ENCODE results near the gene C19orf53.

C19orf53 gene

DNA sequence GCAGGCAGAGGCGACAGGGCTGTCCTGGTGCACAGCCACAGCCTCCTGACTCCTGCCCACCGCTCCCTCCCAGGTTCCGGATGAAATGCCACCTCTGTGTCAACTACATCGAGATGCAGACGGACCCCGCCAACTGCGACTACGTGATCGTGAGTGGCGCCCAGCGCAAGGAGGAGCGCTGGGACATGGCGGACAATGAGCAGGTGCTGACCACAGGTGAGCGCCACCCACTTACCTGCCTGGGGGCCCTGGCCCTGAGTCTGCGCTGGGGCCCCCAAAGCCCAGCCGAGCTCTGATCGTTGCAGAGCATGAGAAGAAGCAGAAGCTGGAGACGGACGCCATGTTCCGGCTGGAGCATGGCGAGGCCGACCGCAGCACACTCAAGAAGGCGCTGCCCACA lies 15.5 kb upstream of the C19orf53 start:
- TF ChIP-seq, protein P1, sequence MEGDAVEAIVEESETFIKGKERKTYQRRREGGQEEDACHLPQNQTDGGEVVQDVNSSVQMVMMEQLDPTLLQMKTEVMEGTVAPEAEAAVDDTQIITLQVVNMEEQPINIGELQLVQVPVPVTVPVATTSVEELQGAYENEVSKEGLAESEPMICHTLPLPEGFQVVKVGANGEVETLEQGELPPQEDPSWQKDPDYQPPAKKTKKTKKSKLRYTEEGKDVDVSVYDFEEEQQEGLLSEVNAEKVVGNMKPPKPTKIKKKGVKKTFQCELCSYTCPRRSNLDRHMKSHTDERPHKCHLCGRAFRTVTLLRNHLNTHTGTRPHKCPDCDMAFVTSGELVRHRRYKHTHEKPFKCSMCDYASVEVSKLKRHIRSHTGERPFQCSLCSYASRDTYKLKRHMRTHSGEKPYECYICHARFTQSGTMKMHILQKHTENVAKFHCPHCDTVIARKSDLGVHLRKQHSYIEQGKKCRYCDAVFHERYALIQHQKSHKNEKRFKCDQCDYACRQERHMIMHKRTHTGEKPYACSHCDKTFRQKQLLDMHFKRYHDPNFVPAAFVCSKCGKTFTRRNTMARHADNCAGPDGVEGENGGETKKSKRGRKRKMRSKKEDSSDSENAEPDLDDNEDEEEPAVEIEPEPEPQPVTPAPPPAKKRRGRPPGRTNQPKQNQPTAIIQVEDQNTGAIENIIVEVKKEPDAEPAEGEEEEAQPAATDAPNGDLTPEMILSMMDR (IDR thresholded peaks at IDR 0.05; ENCODE audit: low read depth, low read length) = no peak
- peaks cover 79% of the 10 kb centered on the region for H3K36me3 ChIP-seq
- no peak for DNase-seq
- no peaks in the 10 kb centered on the region for H3K27me3 ChIP-seq (ENCODE audit: insufficient read depth, low read depth, severe bottlenecking)
- H3K27ac ChIP-seq = no peak overlapping the region
- H3K9me3 ChIP-seq (ENCODE audit: severe bottlenecking) = no peaks in the 10 kb centered on the region
- H3K4me3 ChIP-seq (ENCODE audit: low read depth, low read length) = no peak overlapping the region

DNA sequence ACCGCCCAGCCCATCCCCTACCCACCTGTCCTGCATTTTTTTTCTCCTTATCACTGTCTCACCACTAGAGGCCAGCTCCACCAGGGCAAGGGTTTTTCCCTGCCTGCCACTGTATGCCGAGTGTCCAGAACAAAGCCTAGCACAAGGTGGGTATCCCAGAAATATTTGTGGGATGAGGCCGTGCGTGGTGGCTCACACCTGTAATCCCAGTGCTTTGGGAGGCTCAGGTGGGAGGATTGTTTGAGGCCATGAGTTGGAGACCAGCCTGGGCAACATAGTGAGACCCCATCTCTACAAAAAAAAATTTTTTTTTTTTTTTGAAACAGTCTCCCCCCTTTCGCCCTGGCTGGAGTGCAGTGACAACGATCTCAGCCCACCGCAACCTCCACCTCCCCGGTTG lies 12.8 kb upstream of the C19orf53 start:
- peaks cover 61% of the 10 kb centered on the region for H3K36me3 ChIP-seq

DNA sequence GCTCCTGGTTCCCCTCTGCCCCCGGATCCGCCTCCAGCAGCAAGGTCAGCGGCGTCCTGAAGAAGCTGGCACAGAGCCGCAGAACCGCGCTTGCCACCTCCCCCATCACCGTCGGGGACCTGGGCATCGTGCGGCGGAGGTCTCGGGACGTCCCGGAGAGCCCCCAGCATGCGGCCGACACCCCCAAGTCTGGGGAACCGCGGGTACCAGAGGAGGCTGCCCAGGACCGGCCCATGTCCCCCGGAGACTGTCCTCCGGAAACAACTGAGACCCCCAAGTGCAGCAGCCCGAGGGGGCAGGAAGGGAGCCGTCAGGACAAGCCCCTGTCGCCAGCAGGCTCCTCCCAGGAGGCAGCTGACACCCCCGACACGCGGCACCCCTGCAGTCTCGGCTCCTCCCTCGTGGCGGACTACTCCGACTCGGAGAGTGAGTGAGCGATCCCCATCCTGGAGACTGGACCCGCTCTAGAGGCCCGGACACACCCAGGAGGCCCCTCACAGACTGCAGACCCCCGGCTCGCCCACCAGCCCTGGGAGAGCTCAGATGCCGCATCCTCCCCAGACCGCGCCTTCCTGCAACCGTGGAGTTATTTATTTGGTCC lies 11.5 kb upstream of the C19orf53 start:
- DNase-seq = no peak
- Histone ChIP-seq H3K27me3 (ENCODE audit: insufficient read depth, low read depth, severe bottlenecking) (no peaks in the 10 kb centered on the region), H3K27ac (no peak overlapping the region), H3K36me3 (peaks cover 54% of the 10 kb centered on the region), H3K9me3 (ENCODE audit: severe bottlenecking) (no peaks in the 10 kb centered on the region), H3K4me3 (ENCODE audit: low read depth, low read length) (no peak overlapping the region)
- TF ChIP-seq, protein P1 (IDR thresholded peaks at IDR 0.05; ENCODE audit: low read depth, low read length) = no peak

More for the DNA sequence above, 12.8 kb upstream of the C19orf53 start:
- no peaks in the 10 kb centered on the region for H3K9me3 ChIP-seq (ENCODE audit: severe bottlenecking)
- H3K27ac ChIP-seq = no peak overlapping the region
- TF ChIP-seq, protein P1 (IDR thresholded peaks at IDR 0.05; ENCODE audit: low read depth, low read length) = no peak
- H3K27me3 ChIP-seq (ENCODE audit: insufficient read depth, low read depth, severe bottlenecking) = no peaks in the 10 kb centered on the region
- DNase-seq = no peak
- no peak overlapping the region for H3K4me3 ChIP-seq (ENCODE audit: low read depth, low read length)

DNA sequence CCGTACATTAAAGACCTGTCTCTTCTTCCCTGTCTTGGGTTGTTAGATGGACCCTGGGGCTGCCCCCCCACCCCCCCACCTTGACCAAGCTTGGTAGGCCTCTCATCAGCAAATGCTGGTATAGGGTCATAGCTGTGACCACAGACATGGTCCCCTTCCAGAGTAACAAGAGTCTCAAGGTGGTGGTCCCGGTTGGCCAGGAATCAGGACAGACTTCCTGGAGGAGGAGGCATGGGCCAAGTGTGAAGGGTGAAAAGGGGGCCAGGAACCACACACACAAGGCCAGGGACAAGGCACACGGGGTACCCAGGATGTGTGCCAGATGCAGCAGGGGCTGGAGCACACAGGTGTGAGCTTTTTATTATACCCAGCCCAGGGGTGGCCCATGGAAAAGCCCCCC lies 11.0 kb upstream of the C19orf53 start:
- no peak for DNase-seq
- no peaks in the 10 kb centered on the region for H3K9me3 ChIP-seq (ENCODE audit: severe bottlenecking)
- no peaks in the 10 kb centered on the region for H3K27me3 ChIP-seq (ENCODE audit: insufficient read depth, low read depth, severe bottlenecking)
- H3K36me3 ChIP-seq = peaks cover 50% of the 10 kb centered on the region
- TF ChIP-seq, protein P1 (IDR thresholded peaks at IDR 0.05; ENCODE audit: low read depth, low read length) = no peak
- no peak overlapping the region for H3K4me3 ChIP-seq (ENCODE audit: low read depth, low read length)
- H3K27ac ChIP-seq = no peak overlapping the region

DNA sequence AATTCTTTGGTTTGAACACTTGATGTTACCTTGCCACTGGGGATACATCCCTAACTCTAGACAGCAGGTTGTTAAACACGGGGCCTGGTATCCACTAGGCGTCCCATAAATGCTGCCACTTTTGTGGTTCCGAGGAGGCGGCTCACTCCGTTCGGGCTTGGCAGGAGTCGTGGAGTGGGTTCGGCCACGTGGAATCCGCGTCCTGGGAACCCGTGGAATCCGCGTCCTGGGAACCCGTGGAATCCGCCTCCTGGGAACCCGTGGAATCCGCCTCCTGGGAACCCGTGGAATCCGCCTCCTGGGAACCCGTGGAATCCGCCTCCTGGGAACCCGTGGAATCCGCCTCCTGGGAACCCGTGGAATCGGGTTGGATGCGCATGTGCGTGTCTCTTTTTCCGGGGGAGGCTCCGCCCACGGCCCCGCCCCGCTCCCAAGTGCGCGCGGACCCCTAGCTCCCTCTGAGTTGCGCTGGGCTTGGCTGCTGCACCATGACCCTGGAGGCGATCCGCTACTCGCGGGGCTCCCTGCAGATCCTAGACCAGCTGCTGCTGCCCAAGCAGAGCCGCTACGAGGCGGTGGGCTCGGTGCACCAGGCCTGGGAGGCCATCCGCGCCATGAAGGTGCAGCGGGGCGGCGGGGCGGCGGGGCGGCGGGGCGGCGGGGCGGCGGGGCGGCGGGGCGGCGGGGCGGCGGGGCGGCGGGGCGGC lies 10.0 kb upstream of the C19orf53 start, which contains the start of gene MRI1:
Gene MRI1 (plus strand): TSS at position 422 of the 707 bp plus-strand sequence. CDS start 67 bp downstream, at position 489.
- Histone ChIP-seq H3K27ac (no peak within 1 kb of the TSS), H3K36me3 (peaks cover 40% of the 10 kb centered on the region), H3K4me3 (ENCODE audit: low read depth, low read length) (peak within 1 kb of the TSS; percentile 48), H3K9me3 (ENCODE audit: severe bottlenecking) (no peaks in the 10 kb centered on the region), H3K27me3 (ENCODE audit: insufficient read depth, low read depth, severe bottlenecking) (no peaks in the 10 kb centered on the region)
- DNase-seq = peak; percentile 71
- TF ChIP-seq, protein P1 (IDR thresholded peaks at IDR 0.05; ENCODE audit: low read depth, low read length) = no peak

All from WERI-Rb-1 (cell line).